Heart left ventricle (tissue), 16 donors: ENCODE results near the gene PPP1R14C. TPM values are rescaled to one million over a fixed set of nuclear protein-coding genes. Genes with fewer than 3 reads are reported as not detected.
A peak's percentile ranks its signal among the peaks of the same experiment; 100 is the strongest.

Experiments used
- ATAC-seq, 4 donors: fragments of 200-7000 bp; cut with Tn5 transposase; one replicate each; pipeline ENCODE4 v1.9.1; 2020 to 2022; ENCODE audit warnings: moderate library complexity in 4 of 4, mild to moderate bottlenecking in 3 of 4, moderate number of reproducible peaks in 1 of 4
- DNase-seq, 5 donors: peaks; one replicate each; pipeline ENCODE4 v3.0.0-alpha.2; 2020
- H3K27ac ChIP-seq, 12 donors: fragments of 200-600 bp; sonication (generic) in 4 of 12; one replicate each; pipeline versions ENCODE4 v1.5.0 to v1.8.0; 2016 to 2022; ENCODE audit warnings: mild to moderate bottlenecking in 2 of 12
- H3K27me3 ChIP-seq, 9 donors: fragments of 200-600 bp; sonication (generic) in 2 of 9; one replicate each; pipeline versions ENCODE4 v1.5.1 to v1.8.0; 2016 to 2022; ENCODE audit warnings: mild to moderate bottlenecking in 3 of 9
- H3K36me3 ChIP-seq, 9 donors: fragments of 200-600 bp; sonication (generic) in 2 of 9; one replicate each; pipeline versions ENCODE4 v1.5.0 to v1.8.0; 2018 to 2022; ENCODE audit warnings: mild to moderate bottlenecking in 2 of 9
- H3K4me1 ChIP-seq, 12 donors: fragments of 200-600 bp; sonication (generic) in 4 of 12; one replicate each; pipeline versions ENCODE4 v1.5.0 to v1.8.0; 2016 to 2022; ENCODE audit warnings: mild to moderate bottlenecking in 3 of 12
- H3K4me3 ChIP-seq, 12 donors: fragments of 200-600 bp; sonication (generic) in 4 of 12; one replicate each; pipeline versions ENCODE4 v1.5.0 to v1.8.0; 2017 to 2022; ENCODE audit warnings: mild to moderate bottlenecking in 9 of 12, moderate library complexity in 4 of 12
- H3K9me3 ChIP-seq, 12 donors: fragments of 200-600 bp; sonication (generic) in 4 of 12; one replicate each; pipeline versions ENCODE4 v1.5.0 to v1.8.0; 2016 to 2022; ENCODE audit warnings: mild to moderate bottlenecking in 1 of 12
- CTCF ChIP-seq, 12 donors: fragments of 200-600 bp; sonication (generic) in 4 of 12; IDR thresholded peaks; one replicate each; pipeline versions ENCODE4 v1.5.0 to v1.8.0; 2018 to 2022; ENCODE audit warnings: antibody characterized with exemption in 12 of 12, mild to moderate bottlenecking in 5 of 12
- POLR2A ChIP-seq, 2 donors: fragments of 450-650 bp; IDR thresholded peaks; one replicate each; pipeline ENCODE4 v1.6.1; 2017; ENCODE audit warnings: antibody characterized with exemption in 2 of 2, mild to moderate bottlenecking in 2 of 2, moderate library complexity in 2 of 2
- WGBS, 4 donors: extraction: QIAGEN DNeasy Blood & Tissue Kit in 2 of 4; methylation state at CpG; one replicate each; pipeline versions ENCODE4 v1.1.5 to v1.1.7; 2013 to 2018; 5-methylcytosine and 5-hydroxymethylcytosine counted together
- intact Hi-C, 10 donors: fragments of 100-400 bp; cut with DNase I; formaldehyde crosslinking; loops; one replicate each; pipeline versions ENCODE4 v1.11.1 to v1.14.2; 2022
- polyA plus RNA-seq, 2 donors: library from polyadenylated mRNA; stranded (reverse); fragments of 200-250 nt; gene quantifications; one replicate each; pipeline ENCODE4 v1.2.3, GENCODE V29; 2013
- total RNA-seq, 9 donors: library from RNA; depleted of rRNA in 2 of 9; stranded (reverse); fragments of >200 nt in 2 of 9; fragmentation: NEBNext Ultra II Directional in 3 of 9; extraction: Animal tissue kit (Norgen Biotek cat#: 25700) in 3 of 9; gene quantifications; one replicate each; pipeline versions ENCODE4 v1.1.0 to v1.2.4, GENCODE V29; 2016 to 2023
- donor health status: ischemic (EF 13 %, LVEDD 7.1; RV severe dilation, severe dysfunction).
- donor health status: healthy with polysubstance abuse.
- donor health status: DM: no; HTN: yes; CAD: no.
- donor health status: DM: no; HTN: no; CAD: no.
- donor health status: ischemic (EF 25% LVEDD 6.9; RV normal size, moderate dysfunction).
- donor health status: ischemic (EF 25% LVEDD 5.7; RV mildly dilated, moderate dysfunction).
- donor health status: healthy.
- donor health status: DM: yes; HTN: yes; CAD: no.
- donor health status: ischemic (EF 35%, LVEDD 5.7; RV mildly dilated, moderate dysfunction).
- donor health status: nonischemic (EF 11% LVEDD 7.7; RV severe dilation, severe dysfunction).
- donor health status: DM: yes; HTN: yes; CAD: no.
- donor health status: PGD.
- donor health status: ischemic (EF 29% LVEDD 5.4; RV normal size, mild dysfunction).
- donor health status: nonischemic (EF 23%, LVEDD 6.1; RV moderate dilation, normal function).

Gene PPP1R14C
- total and polyA plus RNA-seq, 11 donors: 41.1 to 143 (median 75.7) TPM

- ATAC-seq: no peak
- Histone ChIP-seq H3K9me3 (peaks cover 0 to 13% (median 7%) of the 10 kb centered on the region in 12 donors), H3K36me3 (no peaks in the 10 kb centered on the region), H3K27me3 (peaks cover 0 to 3% (median 0%) of the 10 kb centered on the region in 9 donors), H3K4me1 (peaks cover 0 to 31% (median 5%) of the 10 kb centered on the region in 12 donors), H3K27ac (no peak overlapping the region), H3K4me3 (no peak overlapping the region)
- WGBS, 4 donors: 76 to 78% (median 76%) methylated on average over 2 of the region's 2 CpGs
- TF ChIP-seq CTCF (IDR thresholded peaks at IDR 0.05) (no peak), POLR2A (IDR thresholded peaks at IDR 0.05) (no peak)
- DNase-seq: no peak
- intact Hi-C loops: loop anchor here in 1 of 10 donors (5.0 kb wide), 1 partner anchor 107 kb away; the partner anchor contains the start of gene PPP1R14C
These were observed 106.4 kb downstream of the PPP1R14C start for GRCh38 chr6:150249261-150249660.

- no peak for TF ChIP-seq CTCF (IDR thresholded peaks at IDR 0.05)
- no peak for TF ChIP-seq POLR2A (IDR thresholded peaks at IDR 0.05)
- Histone ChIP-seq H3K27ac (no peak overlapping the region), H3K4me1 (peaks cover 0 to 40% (median 7%) of the 10 kb centered on the region in 12 donors), H3K4me3 (no peak overlapping the region), H3K36me3 (no peaks in the 10 kb centered on the region), H3K27me3 (peaks cover 0 to 8% (median 0%) of the 10 kb centered on the region in 9 donors), H3K9me3 (peaks cover 0 to 13% (median 7%) of the 10 kb centered on the region in 12 donors)
- 37 to 51% (median 41%) methylated on average over 4 of the region's 4 CpGs for WGBS, 4 donors
- ATAC-seq (peak; percentile 32 to 59 (median 50)), DNase-seq (peak in 1 of 5 donors; percentile 43)
- intact Hi-C loops: loop anchor here in 2 of 10 donors (5.0 to 10.0 kb wide), 2 partner anchors 106 to 109 kb away; partner anchors contain the start of gene PPP1R14C (in 2 of the 2)
These were observed 108.0 kb downstream of the PPP1R14C start for GRCh38 chr6:150250826-150251225.

- TF ChIP-seq CTCF (IDR thresholded peaks at IDR 0.05) (no peak), POLR2A (IDR thresholded peaks at IDR 0.05) (no peak)
- H3K27ac ChIP-seq: no peak overlapping the region
- peaks cover 0 to 41% (median 7%) of the 10 kb centered on the region in 12 donors for H3K4me1 ChIP-seq
- H3K4me3 ChIP-seq: no peak overlapping the region
- ATAC-seq (no peak), DNase-seq (no peak)
- H3K9me3 ChIP-seq: peaks cover 0 to 13% (median 7%) of the 10 kb centered on the region in 12 donors
- intact Hi-C loops: loop anchor here in 2 of 10 donors (5.0 to 10.0 kb wide), 2 partner anchors 107 to 109 kb away; partner anchors contain the start of gene PPP1R14C (in 2 of the 2)
- H3K36me3 ChIP-seq: no peaks in the 10 kb centered on the region
- peaks cover 0 to 8% (median 0%) of the 10 kb centered on the region in 9 donors for H3K27me3 ChIP-seq
- WGBS, 4 donors: 91 to 96% (median 92%) methylated on average over 6 of the region's 6 CpGs
These were observed 108.8 kb downstream of the PPP1R14C start for GRCh38 chr6:150251566-150252186.

- intact Hi-C loops: loop anchor here in 2 of 10 donors (5.0 to 10.0 kb wide), 2 partner anchors 108 to 111 kb away; partner anchors contain the start of gene PPP1R14C (in 2 of the 2)
These were observed 110.0 kb downstream of the PPP1R14C start for GRCh38 chr6:150252714-150253444.

More at GRCh38 chr6:150252714-150253444, 110.0 kb downstream of the PPP1R14C start:
- ATAC-seq (peak; percentile 52 to 85 (median 74)), DNase-seq (no peak)
- Histone ChIP-seq H3K4me1 (peaks cover 0 to 41% (median 7%) of the 10 kb centered on the region in 12 donors), H3K27ac (no peak overlapping the region), H3K27me3 (peaks cover 0 to 8% (median 0%) of the 10 kb centered on the region in 9 donors), H3K36me3 (no peaks in the 10 kb centered on the region), H3K4me3 (no peak overlapping the region), H3K9me3 (peaks cover 0 to 9% (median 2%) of the 10 kb centered on the region in 12 donors)
- TF ChIP-seq POLR2A (IDR thresholded peaks at IDR 0.05): no peak
- TF ChIP-seq CTCF (IDR thresholded peaks at IDR 0.05): no peak
- 64 to 77% (median 68%) methylated on average over 6 of the region's 6 CpGs for WGBS, 4 donors
